Activated CD4-positive, alpha-beta T cell treated with anti-CD3 and anti-CD28 coated beads, Interleukin-2, Interleukin-6, amounts not matched to agents 100 ng/mL and 50 ng/mL, durations not matched to agents 16 hours and 8 hours (primary cell): ENCODE data around the gene ATAD3B.

ENCODE experiments used
- DNase-seq: peaks from one replicate; pipeline ENCODE4 v3.0.0-alpha.2; 2020

The ATAD3B gene

GRCh38 chr1:1536019-1536937 lies 64.7 kb downstream of the ATAD3B start:
- DNase-seq, result no peak

GRCh38 chr1:1536938-1537546 lies 65.5 kb downstream of the ATAD3B start:
- no peak for DNase-seq

- no peak for DNase-seq
Observed at GRCh38 chr1:1537626-1538250, 66.2 kb downstream of the ATAD3B start.

- DNase-seq, result no peak
Observed at GRCh38 chr1:1538334-1538733, 66.8 kb downstream of the ATAD3B start.

- DNase-seq, result no peak
Observed at GRCh38 chr1:1538989-1539309, 67.4 kb downstream of the ATAD3B start.

GRCh38 chr1:1539310-1540089 lies 67.9 kb downstream of the ATAD3B start:
- DNase-seq, result no peak

- peak; percentile 58 for DNase-seq
Observed at GRCh38 chr1:1540090-1540817, 68.7 kb downstream of the ATAD3B start, which contains the start of gene TMEM240. TSS of gene TMEM240 (minus strand) at chr1:1540624. CDS start at chr1:1540346, 278 bp downstream.

- DNase-seq, result no peak
Observed at GRCh38 chr1:1540818-1541628, 69.5 kb downstream of the ATAD3B start.

GRCh38 chr1:1541956-1542765 lies 70.6 kb downstream of the ATAD3B start:
- DNase-seq, result no peak

GRCh38 chr1:1542766-1543705 lies 71.5 kb downstream of the ATAD3B start:
- no peak for DNase-seq

- DNase-seq, result no peak
Observed at GRCh38 chr1:1543706-1544099, 72.1 kb downstream of the ATAD3B start.

GRCh38 chr1:1544544-1544943 lies 73.0 kb downstream of the ATAD3B start:
- DNase-seq, result no peak
